ENCODE results near the gene CREB3L1.

Gene CREB3L1

DNA sequence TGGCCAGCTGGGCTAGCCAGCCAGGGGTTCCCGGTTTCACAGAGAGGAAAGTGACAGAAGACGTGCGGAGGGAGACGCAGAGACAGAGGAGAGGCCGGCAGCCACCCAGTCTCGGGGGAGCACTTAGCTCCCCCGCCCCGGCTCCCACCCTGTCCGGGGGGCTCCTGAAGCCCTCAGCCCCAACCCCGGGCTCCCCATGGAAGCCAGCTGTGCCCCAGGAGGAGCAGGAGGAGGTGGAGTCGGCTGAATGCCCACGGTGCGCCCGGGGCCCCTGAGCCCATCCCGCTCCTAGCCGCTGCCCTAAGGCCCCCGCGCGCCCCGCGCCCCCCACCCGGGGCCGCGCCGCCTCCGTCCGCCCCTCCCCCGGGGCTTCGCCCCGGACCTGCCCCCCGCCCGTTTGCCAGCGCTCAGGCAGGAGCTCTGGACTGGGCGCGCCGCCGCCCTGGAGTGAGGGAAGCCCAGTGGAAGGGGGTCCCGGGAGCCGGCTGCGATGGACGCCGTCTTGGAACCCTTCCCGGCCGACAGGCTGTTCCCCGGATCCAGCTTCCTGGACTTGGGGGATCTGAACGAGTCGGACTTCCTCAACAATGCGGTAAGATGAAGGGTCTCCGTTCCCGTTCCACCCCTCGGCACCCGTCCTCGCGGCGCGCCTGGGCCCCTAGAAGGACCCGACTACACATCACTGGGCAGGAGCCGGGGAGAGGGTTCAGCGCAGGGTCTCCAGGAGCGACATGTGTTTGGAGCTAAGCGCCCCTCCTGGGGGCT lies at the start of gene CREB3L1:
Gene CREB3L1, plus strand, starts transcription at position 41 of the 765 bp plus-strand sequence. Its CDS starts 450 bp downstream, at position 491.
- no peak for DNase-seq

GRCh38 chr11:46229230-46229629 lies 48.2 kb upstream of the CREB3L1 start:
- no peak for DNase-seq

GRCh38 chr11:46234311-46234710 lies 43.2 kb upstream of the CREB3L1 start:
- DNase-seq, result no peak

DNA sequence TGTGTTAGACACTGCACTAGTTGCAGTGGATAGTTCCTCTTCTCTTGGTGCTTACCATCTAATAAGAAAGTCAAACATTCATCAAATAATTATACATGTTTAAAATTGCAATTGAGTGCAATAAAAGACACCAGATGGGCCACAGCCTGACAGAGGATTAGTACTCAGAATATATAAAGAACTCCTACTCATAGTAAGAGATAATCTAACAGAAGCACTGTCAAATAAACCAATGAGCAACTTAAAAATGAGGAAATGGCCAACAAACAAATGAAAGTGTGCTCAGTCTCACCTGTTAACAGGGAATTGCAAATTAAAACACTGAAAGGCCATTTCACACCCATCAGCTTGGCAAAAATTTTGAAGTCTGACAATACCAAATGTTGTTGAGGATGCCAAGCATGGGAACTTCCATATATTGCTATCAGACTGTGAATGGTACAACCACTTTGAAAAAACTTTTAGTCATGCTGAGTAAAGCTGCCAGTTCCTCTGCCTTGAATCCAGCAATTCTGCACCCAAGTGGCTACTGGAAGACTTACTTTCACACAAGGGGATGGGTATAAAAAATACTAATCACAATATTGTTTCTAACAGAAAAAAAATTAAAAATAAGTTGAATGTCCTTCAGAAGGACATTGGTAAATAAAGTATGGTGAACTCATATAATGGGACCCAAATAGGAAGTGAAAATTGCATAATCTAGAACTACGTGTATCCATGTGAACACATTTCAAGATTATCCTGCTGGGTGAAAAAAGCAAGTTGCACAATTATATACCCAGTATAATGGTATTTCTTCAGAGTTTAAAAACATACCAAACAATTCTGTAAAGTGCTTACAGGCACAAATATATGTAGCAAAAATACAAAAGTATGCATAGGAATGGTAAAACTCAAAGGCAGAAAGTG lies 41.4 kb upstream of the CREB3L1 start:
- no peak for DNase-seq

GRCh38 chr11:46236918-46237247 lies 40.6 kb upstream of the CREB3L1 start:
- DNase-seq, result no peak

- peak; percentile 38 for DNase-seq
These were observed 40.0 kb upstream of the CREB3L1 start for GRCh38 chr11:46237248-46238077.

GRCh38 chr11:46238078-46238966 lies 39.1 kb upstream of the CREB3L1 start:
- peak; percentile 54 for DNase-seq

DNA sequence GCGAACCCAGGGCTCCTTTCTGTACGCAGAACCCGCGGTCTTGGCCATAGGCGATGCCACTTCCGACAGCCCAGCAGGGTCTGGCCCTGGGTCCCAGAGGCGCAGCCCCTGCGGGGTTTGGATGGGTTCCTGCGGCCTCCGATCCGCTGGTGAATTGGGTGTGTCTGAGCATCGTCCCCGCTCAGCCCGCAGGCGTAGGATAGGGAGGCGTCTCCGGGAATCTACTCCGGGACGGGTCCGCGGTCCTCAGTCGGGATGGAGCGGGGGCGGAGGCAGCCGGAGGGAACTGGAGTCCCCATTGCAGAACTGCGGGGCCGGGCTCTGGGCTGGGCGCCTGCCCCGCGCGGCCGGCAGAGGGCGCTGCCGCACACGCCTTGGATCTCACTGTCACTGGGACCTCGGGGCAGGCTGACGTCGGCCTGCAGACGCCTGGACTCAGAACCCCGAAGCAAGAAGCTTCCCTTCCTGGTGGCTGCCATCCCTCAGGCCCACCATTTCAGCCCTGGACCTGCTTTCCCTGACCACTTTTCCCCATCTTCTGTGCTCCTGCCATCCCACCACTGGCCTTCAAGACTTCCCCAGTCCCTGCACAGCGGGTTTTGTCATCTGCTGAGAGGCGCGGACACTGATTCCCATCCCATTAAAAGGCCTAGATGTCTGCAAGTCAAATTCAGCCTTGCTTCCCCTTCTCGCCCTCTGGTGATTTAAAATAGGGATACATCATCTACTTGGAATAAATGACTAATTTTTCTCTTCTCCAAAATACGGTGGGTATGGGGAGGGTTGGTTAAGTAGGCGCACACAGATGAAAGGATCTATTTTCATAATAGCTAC lies 38.3 kb upstream of the CREB3L1 start:
- peak; percentile 77 for DNase-seq

GRCh38 chr11:46239801-46240061 lies 37.7 kb upstream of the CREB3L1 start:
- peak; percentile 49 for DNase-seq

GRCh38 chr11:46240371-46240770 lies 37.1 kb upstream of the CREB3L1 start:
- DNase-seq, result no peak

- no peak for DNase-seq
These were observed 36.6 kb upstream of the CREB3L1 start for GRCh38 chr11:46240861-46241260.

- DNase-seq, result no peak
These were observed 35.2 kb upstream of the CREB3L1 start for GRCh38 chr11:46242041-46242951.

DNA sequence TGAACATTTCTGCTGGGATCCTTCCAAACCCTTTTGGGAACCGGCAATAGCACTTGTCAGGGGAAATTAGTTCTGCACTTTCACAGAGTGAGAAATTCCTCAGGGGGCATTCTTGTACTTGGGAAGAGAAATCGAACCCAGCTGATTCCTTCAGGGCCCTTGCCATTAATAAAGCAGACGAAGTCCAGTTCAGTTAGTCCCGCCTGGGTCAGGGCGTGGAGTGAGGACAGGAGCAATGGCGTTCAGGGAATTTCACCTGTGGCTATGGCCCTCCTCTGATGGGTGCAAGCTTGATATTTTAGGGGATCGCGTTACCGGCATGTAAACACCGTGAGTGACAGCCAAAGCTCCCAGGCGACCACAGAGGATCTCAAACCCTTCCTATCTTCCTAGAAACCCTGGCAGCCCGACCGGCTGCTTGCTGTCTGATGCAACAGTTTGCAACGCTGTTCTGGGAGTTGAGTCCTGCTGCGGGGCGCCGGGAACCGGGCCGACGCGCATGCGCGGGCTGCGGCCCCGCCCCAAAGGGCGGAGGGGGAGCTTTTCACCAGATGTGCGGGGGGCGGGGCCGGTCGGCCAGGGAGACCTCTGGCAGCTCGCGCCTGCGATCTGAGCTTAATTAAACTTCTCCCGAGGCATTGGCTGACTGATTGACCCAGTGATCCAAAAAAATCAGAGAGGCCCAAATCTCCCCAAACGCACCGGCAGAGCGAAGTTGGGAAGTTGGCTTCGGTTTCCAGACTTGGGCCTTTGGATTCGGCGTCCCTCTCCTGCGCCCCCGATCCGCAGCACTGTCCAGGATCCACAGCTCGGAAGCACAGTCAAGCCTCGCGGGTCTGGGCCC lies 34.3 kb upstream of the CREB3L1 start:
- peak; percentile 94 for DNase-seq

DNA sequence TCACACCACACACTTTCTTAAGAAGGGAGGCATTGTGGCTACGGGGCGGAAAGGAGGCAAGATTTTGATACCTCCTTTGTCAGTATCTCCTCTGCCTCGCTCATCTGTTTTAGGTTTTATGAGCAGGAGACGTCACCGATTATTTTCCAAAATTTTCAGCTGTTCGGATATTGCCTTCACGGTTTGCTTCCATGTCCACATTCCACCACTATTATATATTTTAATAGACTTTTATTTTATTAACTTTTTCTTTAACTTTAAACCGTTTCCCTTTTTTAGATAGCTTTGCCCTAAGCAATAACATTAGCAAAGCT lies 33.7 kb upstream of the CREB3L1 start:
- no peak for DNase-seq

GRCh38 chr11:46246521-46246920 lies 30.9 kb upstream of the CREB3L1 start:
- DNase-seq, result no peak

DNA sequence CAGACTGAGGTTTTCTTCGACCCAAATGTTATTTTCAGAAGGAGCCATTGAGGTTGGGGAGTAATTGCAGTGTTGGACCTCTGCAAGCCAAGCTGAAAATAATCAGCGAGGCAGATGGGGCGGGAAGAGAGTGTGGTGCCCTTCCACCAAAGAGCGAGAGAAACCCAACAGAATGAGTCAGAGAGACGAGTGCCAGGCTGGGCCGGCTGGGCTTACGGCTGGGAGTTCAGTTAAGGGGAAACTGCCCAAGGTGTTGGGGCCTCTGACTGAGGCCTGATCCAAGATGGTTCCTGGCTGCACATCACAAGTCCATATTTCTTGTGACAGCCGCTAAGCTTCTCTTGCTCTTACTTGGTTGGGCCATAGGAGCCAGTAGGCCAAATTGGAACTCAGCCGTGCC lies 30.4 kb upstream of the CREB3L1 start:
- no peak for DNase-seq

GRCh38 chr11:46247659-46248058 lies 29.8 kb upstream of the CREB3L1 start:
- DNase-seq, result peak; percentile 81

DNA sequence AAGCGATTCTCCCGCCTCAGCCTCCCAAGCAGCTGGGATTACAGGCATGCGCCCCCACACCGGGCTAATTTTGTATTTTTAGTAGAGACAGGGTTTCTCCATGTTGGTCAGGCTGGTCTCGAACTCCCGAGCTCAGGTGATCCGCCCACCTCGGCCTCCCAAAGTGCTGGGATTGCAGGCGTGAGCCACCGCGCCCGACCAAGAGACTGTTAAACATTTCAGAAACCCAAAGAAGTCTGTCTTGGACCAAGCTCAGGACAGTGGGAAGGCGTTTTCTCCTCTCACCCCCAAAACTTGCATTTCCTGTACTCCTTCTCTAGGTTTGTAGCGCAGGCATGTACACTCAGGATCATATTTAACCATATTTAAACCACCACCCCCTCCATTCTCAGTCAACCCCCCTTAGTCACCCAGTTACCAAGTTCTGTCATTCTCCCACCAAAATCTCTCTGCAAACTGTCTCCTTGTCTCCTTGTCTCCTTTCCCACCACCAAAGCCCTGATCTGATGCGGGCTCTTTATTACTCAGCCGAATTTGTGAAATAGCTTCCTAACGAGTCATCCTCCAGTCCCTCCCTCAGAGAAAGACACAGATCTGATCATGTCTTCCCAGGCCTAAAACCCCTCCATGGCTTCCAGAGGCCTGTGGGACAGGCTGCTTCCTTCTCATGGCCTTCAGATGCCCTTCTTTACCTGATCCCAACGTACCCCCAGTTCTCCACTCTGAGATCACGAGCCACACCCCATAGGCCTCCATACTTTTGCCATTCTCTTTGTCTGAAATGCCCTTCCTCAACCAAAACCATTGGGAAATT lies 29.0 kb upstream of the CREB3L1 start:
- no peak for DNase-seq
